SU-DHL-6 (cell line): ENCODE results near the gene RHOB.

Experiments used
- H2AFZ ChIP-seq: fragments of 200-600 bp; sonication (generic); 2 replicates; pipeline ENCODE4 v1.6.1; 2014; ENCODE audit warnings: low read depth, mild to moderate bottlenecking, moderate library complexity, mixed read lengths, antibody characterized with exemption, low read length; ENCODE audit not compliant: severe bottlenecking
- H3F3A ChIP-seq: fragments of 200-600 bp; shearing (Covaris generic); 2 replicates; pipeline ENCODE4 v1.6.0; 2016; ENCODE audit warnings: antibody characterized with exemption, mild to moderate bottlenecking; ENCODE audit not compliant: insufficient read depth
- H3K27ac ChIP-seq: fragments of 200-600 bp; sonication (generic); 2 replicates; pipeline ENCODE4 v1.5.1; 2016; ENCODE audit warnings: low read depth, mild to moderate bottlenecking, low read length, moderate library complexity, mixed read lengths
- H3K27me3 ChIP-seq: fragments of 200-600 bp; sonication (generic), shearing (Covaris generic); 2 replicates; pipeline ENCODE4 v1.6.0; 2014; ENCODE audit warnings: mild to moderate bottlenecking, low read length
- H3K36me3 ChIP-seq: fragments of 200-600 bp; sonication (generic); 2 replicates; pipeline ENCODE4 v1.6.1; 2014; ENCODE audit warnings: mild to moderate bottlenecking, low read length, mixed read lengths
- H3K4me2 ChIP-seq: fragments of 300-600, 200-600 bp; shearing (Covaris generic), sonication (generic); 2 replicates; pipeline ENCODE4 v1.6.0; 2014; ENCODE audit warnings: low read length, low read depth, mild to moderate bottlenecking; ENCODE audit not compliant: poor library complexity, severe bottlenecking
- H3K4me3 ChIP-seq: fragments of 200-600 bp; sonication (generic); 2 replicates; pipeline ENCODE4 v1.5.1; 2014; ENCODE audit warnings: antibody characterized with exemption, low read length, mild to moderate bottlenecking, mixed read lengths; ENCODE audit not compliant: insufficient read depth, poor library complexity, severe bottlenecking
- H3K79me2 ChIP-seq: fragments of 200-600 bp; sonication (generic); 2 replicates; pipeline ENCODE4 v1.6.1; 2014; ENCODE audit warnings: mild to moderate bottlenecking, low read length, moderate library complexity; ENCODE audit not compliant: insufficient read depth
- H3K9ac ChIP-seq: fragments of 200-600 bp; sonication (generic); 2 replicates; pipeline ENCODE4 v1.7.0; 2014; ENCODE audit warnings: mild to moderate bottlenecking, low read length
- H3K9me2 ChIP-seq: fragments of 200-600 bp; sonication (generic); replicated peaks from 2 replicates; pipeline ENCODE4 v1.6.1; 2014; ENCODE audit warnings: low read length; ENCODE audit not compliant: insufficient read depth
- H3K9me3 ChIP-seq: fragments of 200-600 bp; sonication (generic); 2 replicates; pipeline ENCODE4 v1.6.1; 2014; ENCODE audit warnings: low read length, mixed read lengths; ENCODE audit not compliant: insufficient read depth
- H4K20me1 ChIP-seq: fragments of 200-600 bp; sonication (generic); 2 replicates; pipeline ENCODE4 v1.6.1; 2014; ENCODE audit warnings: low read depth, mild to moderate bottlenecking, antibody characterized with exemption, low read length, moderate library complexity, mixed read lengths
- EZH2phosphoT487 ChIP-seq: fragments of 200-600 bp; sonication (generic), shearing (Covaris generic); conservative IDR thresholded peaks from 2 replicates; pipeline ENCODE4 v1.6.1; 2018; ENCODE audit warnings: mild to moderate bottlenecking, antibody characterized with exemption, low read length, moderate library complexity, mixed read lengths
- TF ChIP-seq, protein P1 (sequence below): fragments of 200-600 bp; sonication (generic); IDR thresholded peaks from one replicate; pipeline ENCODE4 v1.5.1; 2017; ENCODE audit warnings: antibody characterized with exemption, mild to moderate bottlenecking, low read length, moderate library complexity; ENCODE audit not compliant: insufficient read depth, poor library complexity, severe bottlenecking

RHOB gene

DNA sequence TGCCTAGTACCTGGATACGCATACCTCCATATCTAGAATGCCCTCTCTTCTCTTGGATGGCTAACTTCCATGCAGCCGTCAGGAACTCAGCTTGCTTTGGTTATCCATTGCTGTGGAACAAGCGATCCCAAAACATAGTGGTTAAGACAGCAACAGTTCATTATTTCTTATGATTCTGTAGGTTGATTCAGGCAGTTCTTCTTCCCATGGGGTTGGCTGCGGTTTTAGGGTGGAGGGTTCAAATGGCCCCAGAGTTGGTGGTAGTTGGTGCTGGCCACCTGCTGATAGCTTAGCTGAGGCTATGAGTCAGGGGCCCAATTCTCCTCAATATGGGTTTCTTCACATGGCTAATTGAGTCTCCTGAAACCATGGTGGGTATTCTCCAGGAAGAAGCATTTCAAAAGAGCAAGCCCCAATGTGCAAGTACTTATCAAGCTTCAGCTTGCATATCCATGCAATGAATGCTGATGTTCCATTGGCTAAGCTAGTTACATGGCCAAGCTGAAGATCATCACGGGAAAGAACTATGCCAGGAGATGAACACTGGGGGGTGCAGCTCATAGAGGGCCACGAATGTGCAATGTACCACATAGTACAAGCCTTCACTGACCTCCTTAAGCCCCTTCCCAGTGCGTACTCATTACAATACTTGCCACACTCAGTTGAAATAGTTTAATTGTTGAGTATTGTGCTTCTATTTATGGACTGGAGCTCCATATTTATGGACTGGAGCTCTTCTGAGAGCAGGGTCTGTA, 10.0 kb upstream of the RHOB start:
- H3K9me3 ChIP-seq: no peaks in the 10 kb centered on the region
- H3K4me3 ChIP-seq: no peak overlapping the region
- no peaks in the 10 kb centered on the region for H3K36me3 ChIP-seq
- no peaks in the 10 kb centered on the region for H3F3A ChIP-seq
- no peaks in the 10 kb centered on the region for H4K20me1 ChIP-seq
- TF ChIP-seq, protein P1, sequence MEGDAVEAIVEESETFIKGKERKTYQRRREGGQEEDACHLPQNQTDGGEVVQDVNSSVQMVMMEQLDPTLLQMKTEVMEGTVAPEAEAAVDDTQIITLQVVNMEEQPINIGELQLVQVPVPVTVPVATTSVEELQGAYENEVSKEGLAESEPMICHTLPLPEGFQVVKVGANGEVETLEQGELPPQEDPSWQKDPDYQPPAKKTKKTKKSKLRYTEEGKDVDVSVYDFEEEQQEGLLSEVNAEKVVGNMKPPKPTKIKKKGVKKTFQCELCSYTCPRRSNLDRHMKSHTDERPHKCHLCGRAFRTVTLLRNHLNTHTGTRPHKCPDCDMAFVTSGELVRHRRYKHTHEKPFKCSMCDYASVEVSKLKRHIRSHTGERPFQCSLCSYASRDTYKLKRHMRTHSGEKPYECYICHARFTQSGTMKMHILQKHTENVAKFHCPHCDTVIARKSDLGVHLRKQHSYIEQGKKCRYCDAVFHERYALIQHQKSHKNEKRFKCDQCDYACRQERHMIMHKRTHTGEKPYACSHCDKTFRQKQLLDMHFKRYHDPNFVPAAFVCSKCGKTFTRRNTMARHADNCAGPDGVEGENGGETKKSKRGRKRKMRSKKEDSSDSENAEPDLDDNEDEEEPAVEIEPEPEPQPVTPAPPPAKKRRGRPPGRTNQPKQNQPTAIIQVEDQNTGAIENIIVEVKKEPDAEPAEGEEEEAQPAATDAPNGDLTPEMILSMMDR: no peak
- TF ChIP-seq EZH2phosphoT487: no peak
- H3K9me2 ChIP-seq: no peaks in the 10 kb centered on the region
- no peaks in the 10 kb centered on the region for H3K27me3 ChIP-seq
- H3K79me2 ChIP-seq: no peaks in the 10 kb centered on the region
- no peak overlapping the region for H2AFZ ChIP-seq
- no peak overlapping the region for H3K4me2 ChIP-seq
- H3K27ac ChIP-seq: no peak overlapping the region
- no peak overlapping the region for H3K9ac ChIP-seq

DNA sequence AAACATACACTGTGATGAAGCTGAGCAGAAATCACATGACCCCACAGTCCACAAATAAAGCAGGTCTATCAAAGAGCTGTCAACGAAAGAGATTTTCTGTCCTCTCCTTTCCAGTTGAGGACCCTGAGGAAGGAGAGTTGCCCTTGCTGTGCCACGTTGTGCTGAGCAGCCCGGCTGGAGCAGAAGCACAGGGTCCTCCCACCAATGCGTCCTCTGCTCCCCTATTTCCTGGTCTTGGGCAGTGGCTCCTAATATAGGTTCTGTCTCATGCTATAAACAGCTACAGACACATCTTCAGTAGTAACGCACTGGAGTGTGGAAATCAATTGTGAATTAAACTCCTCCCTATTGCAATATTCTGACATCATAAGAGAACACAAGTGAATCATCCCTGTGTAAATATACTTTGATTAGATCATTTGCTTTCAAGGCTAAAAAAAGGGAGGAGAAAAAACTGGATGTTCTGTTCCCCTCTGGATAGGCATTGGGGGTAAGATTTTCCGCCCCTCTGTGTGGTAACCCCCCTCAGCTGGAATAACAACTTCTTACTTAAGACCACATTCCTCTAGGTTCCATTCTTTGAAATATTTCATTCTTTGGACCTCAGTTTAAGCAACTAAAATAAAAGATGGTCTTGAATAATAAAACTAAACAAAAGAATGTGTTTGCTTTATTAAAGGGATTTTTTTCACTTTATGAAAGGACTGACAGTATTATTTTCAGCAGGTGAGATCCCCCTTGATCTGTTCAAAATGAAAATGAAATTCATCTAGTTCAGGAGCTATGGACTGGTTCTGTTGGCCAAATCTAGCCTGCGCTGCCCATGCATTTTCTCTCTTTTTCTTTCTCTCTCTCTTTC, 8.3 kb upstream of the RHOB start:
- no peaks in the 10 kb centered on the region for H3K9me3 ChIP-seq

DNA sequence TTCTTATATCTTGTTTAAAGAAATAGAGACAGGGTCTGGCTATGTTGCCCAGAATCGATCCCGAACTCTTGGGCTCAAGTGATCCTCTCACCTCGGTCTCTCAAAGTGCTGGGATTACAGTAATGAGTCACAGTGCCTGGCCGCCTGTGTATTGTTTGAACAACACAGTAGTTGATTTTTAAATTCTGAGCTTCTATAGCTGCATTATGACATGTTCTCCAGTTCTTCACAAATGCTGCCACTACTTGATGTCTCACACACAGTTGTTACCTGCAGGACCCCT, 7.7 kb upstream of the RHOB start:
- Histone ChIP-seq H3K27ac (no peak overlapping the region), H3K27me3 (no peaks in the 10 kb centered on the region), H3K4me3 (no peak overlapping the region), H3K9ac (no peak overlapping the region), H3K9me2 (no peaks in the 10 kb centered on the region), H3K9me3 (no peaks in the 10 kb centered on the region), H3K36me3 (no peaks in the 10 kb centered on the region), H3F3A (no peaks in the 10 kb centered on the region), H3K4me2 (no peak overlapping the region), H4K20me1 (no peaks in the 10 kb centered on the region), H3K79me2 (no peaks in the 10 kb centered on the region), H2AFZ (no peak overlapping the region)
- no peak for TF ChIP-seq EZH2phosphoT487
- TF ChIP-seq, protein P1: no peak

More for the DNA sequence above, 8.3 kb upstream of the RHOB start:
- H2AFZ ChIP-seq: no peak overlapping the region
- no peak overlapping the region for H3K9ac ChIP-seq
- H4K20me1 ChIP-seq: no peaks in the 10 kb centered on the region
- TF ChIP-seq EZH2phosphoT487: no peak
- TF ChIP-seq, protein P1: no peak
- no peaks in the 10 kb centered on the region for H3K9me2 ChIP-seq
- no peaks in the 10 kb centered on the region for H3K36me3 ChIP-seq
- H3K27me3 ChIP-seq: no peaks in the 10 kb centered on the region
- H3K4me2 ChIP-seq: no peak overlapping the region
- H3K4me3 ChIP-seq: no peak overlapping the region
- H3F3A ChIP-seq: no peaks in the 10 kb centered on the region
- no peak overlapping the region for H3K27ac ChIP-seq
- no peaks in the 10 kb centered on the region for H3K79me2 ChIP-seq
